GM12874 (cell line): ENCODE data around the gene MRRF.

Experiments
- CTCF ChIP-seq: IDR thresholded peaks from 2 replicates; pipeline ENCODE4 v1.5.1; 2011; ENCODE audit warnings: low read depth, mild to moderate bottlenecking, control low read depth, low read length, moderate library complexity; ENCODE audit not compliant: insufficient read depth

The MRRF gene

GRCh38 chr9:122225312-122226141 lies 39.2 kb upstream of the MRRF start:
- TF ChIP-seq CTCF = no peak

- no peak for TF ChIP-seq CTCF
Measured at GRCh38 chr9:122226142-122226757, 38.4 kb upstream of the MRRF start.

- TF ChIP-seq CTCF = no peak
Measured at GRCh38 chr9:122226758-122227574, 37.7 kb upstream of the MRRF start.

GRCh38 chr9:122227575-122227900 lies 37.1 kb upstream of the MRRF start:
- TF ChIP-seq CTCF = no peak

GRCh38 chr9:122228191-122228567 lies 36.5 kb upstream of the MRRF start:
- TF ChIP-seq CTCF = no peak

GRCh38 chr9:122228568-122229484 lies 35.9 kb upstream of the MRRF start, which contains the start of gene LHX6:
Gene LHX6 (minus strand): TSS chr9:122228957. CDS start chr9:122228740, 217 bp downstream.
- no peak for TF ChIP-seq CTCF
